RWPE1 (cell line): Measurements from ENCODE around the gene MRPL46.

Source experiments
- CTCF ChIA-PET: fragments of 350-600 bp; sonication (Branson Sonifier 250); formaldehyde crosslinking; extraction: SDS; loops from one replicate; lab custom pipeline; 2021; lab: Yijun Ruan, JAX
- POLR2A ChIA-PET: fragments of 400-600 bp; formaldehyde crosslinking; extraction: SDS; loops from one replicate; lab custom pipeline; 2020; ENCODE audit warnings: antibody characterized with exemption; ENCODE audit not compliant: low non-redundant PET; lab: Yijun Ruan, JAX
- DNase-seq: peaks from one replicate; pipeline ENCODE4 v3.0.0; 2012; ENCODE audit warnings: low spot score
- H3K27ac ChIP-seq: fragments of 450-650 bp; 2 replicates; pipeline ENCODE4 v1.5.1; 2017
- CTCF ChIP-seq: fragments of 450-650 bp; conservative IDR thresholded peaks from 2 replicates; pipeline ENCODE4 v1.5.1; 2017; ENCODE audit warnings: low read depth, mild to moderate bottlenecking

MRPL46 gene

GRCh38 chr15:88509321-88509720, 42.1 kb upstream of the MRPL46 start:
- no peak overlapping the region for H3K27ac ChIP-seq
- CTCF ChIA-PET, result no interaction called here
- no peak for DNase-seq
- POLR2A ChIA-PET, result no interaction called here
- TF ChIP-seq CTCF, result no peak

GRCh38 chr15:88506628-88507027, 39.4 kb upstream of the MRPL46 start:
- H3K27ac ChIP-seq, result no peak overlapping the region
- TF ChIP-seq CTCF, result no peak
- ChIA-PET CTCF (no interaction called here), POLR2A (no interaction called here)
- DNase-seq, result no peak

GRCh38 chr15:88505721-88506120, 38.5 kb upstream of the MRPL46 start:
- TF ChIP-seq CTCF, result no peak
- ChIA-PET CTCF (interaction anchor here (0.6 kb wide), 1 partner anchor 33 kb away, joined by 4 read pairs; no protein-coding TSS in a partner anchor), POLR2A (no interaction called here)
- DNase-seq, result no peak
- H3K27ac ChIP-seq, result no peak overlapping the region

GRCh38 chr15:88504445-88504844, 37.3 kb upstream of the MRPL46 start:
- ChIA-PET CTCF (no interaction called here), POLR2A (no interaction called here)
- no peak overlapping the region for H3K27ac ChIP-seq
- DNase-seq, result no peak
- TF ChIP-seq CTCF, result no peak

GRCh38 chr15:88498996-88499395, 31.8 kb upstream of the MRPL46 start:
- CTCF ChIA-PET, result interaction anchor here (0.6 kb wide), 1 partner anchor 31 kb away, joined by 4 read pairs; the partner anchor contains the start of gene MRPS11
- TF ChIP-seq CTCF, result no peak
- no peak for DNase-seq
- no peak overlapping the region for H3K27ac ChIP-seq
- POLR2A ChIA-PET, result no interaction called here

- CTCF ChIA-PET, result no interaction called here
- no peak for TF ChIP-seq CTCF
- H3K27ac ChIP-seq, result no peak overlapping the region
Measured at GRCh38 chr15:88497109-88497765, 30.0 kb upstream of the MRPL46 start.

More at GRCh38 chr15:88497109-88497765, 30.0 kb upstream of the MRPL46 start:
- POLR2A ChIA-PET, result no interaction called here
- DNase-seq, result no peak
